GM23338 (cell line): ENCODE data around the gene ZP3. TPM values are rescaled to one million over a fixed set of nuclear protein-coding genes. Genes with fewer than 3 reads are reported as not detected.
"Not testable (repeated sequence)": the region's sequence is repeated elsewhere in the genome, so short reads cannot be mapped to it uniquely, and the experiment has no call there.

Experiments used
- ATAC-seq: fragments of 200-7000 bp; cut with Tn5 transposase; 3 replicates; pipeline ENCODE4 v1.9.1; 2020
- DNase-seq: peaks from one replicate; pipeline ENCODE4 v3.0.0-alpha.2; 2015; ENCODE audit warnings: low spot score
- H2AFZ ChIP-seq: fragments of 200-600 bp; sonication (generic); 2 replicates; pipeline ENCODE4 v1.8.0; 2016; ENCODE audit warnings: antibody characterized with exemption, mild to moderate bottlenecking, moderate library complexity
- H3F3A ChIP-seq: fragments of 200-600 bp; sonication (generic); replicated peaks from 2 replicates; pipeline ENCODE4 v1.8.0; 2017; ENCODE audit warnings: antibody characterized with exemption, mixed run types, low read depth
- H3K27ac ChIP-seq: fragments of 200-600 bp; sonication (generic); 2 replicates; pipeline ENCODE4 v1.6.1; 2016; ENCODE audit warnings: low read depth
- H3K27me3 ChIP-seq: fragments of 200-600 bp; sonication (generic); 2 replicates; pipeline ENCODE4 v1.8.0; 2016; ENCODE audit warnings: mild to moderate bottlenecking, mixed run types, moderate library complexity; ENCODE audit not compliant: insufficient read depth
- H3K36me3 ChIP-seq: fragments of 200-600 bp; sonication (generic); 2 replicates; pipeline ENCODE4 v1.8.0; 2016; ENCODE audit warnings: mild to moderate bottlenecking; ENCODE audit not compliant: insufficient read depth
- H3K4me1 ChIP-seq: fragments of 200-600 bp; sonication (generic); 2 replicates; pipeline ENCODE4 v1.8.0; 2016; ENCODE audit warnings: mild to moderate bottlenecking, moderate library complexity; ENCODE audit not compliant: insufficient read depth
- H3K4me2 ChIP-seq: fragments of 200-600 bp; sonication (generic); 2 replicates; pipeline ENCODE4 v1.7.1; 2017; ENCODE audit warnings: mixed run types
- H3K4me3 ChIP-seq: fragments of 200-600 bp; sonication (generic); 2 replicates; pipeline ENCODE4 v1.6.1; 2016; ENCODE audit warnings: mixed run types
- H3K79me2 ChIP-seq: fragments of 200-600 bp; sonication (generic); replicated peaks from 2 replicates; pipeline ENCODE4 v1.8.0; 2017; ENCODE audit warnings: mild to moderate bottlenecking; ENCODE audit not compliant: insufficient read depth
- H3K9me2 ChIP-seq: fragments of 200-600 bp; sonication (generic); 2 replicates; pipeline ENCODE4 v1.8.0; 2017; ENCODE audit not compliant: insufficient read depth
- H4K20me1 ChIP-seq: fragments of 200-600 bp; sonication (generic); replicated peaks from 2 replicates; pipeline ENCODE4 v1.8.0; 2017; ENCODE audit warnings: mild to moderate bottlenecking; ENCODE audit not compliant: insufficient read depth
- H3K27ac Mint-ChIP-seq: 2 replicates; pipeline ENCODE4 v1.8.0; 2020; ENCODE audit warnings: inconsistent platforms, mild to moderate bottlenecking, moderate library complexity, mixed read lengths
- H3K27me3 Mint-ChIP-seq: 3 replicates; pipeline ENCODE4 v1.8.0; 2022; ENCODE audit warnings: low read depth, mild to moderate bottlenecking, moderate library complexity, mixed read lengths, inconsistent platforms; ENCODE audit not compliant: insufficient read depth, poor library complexity
- H3K36me3 Mint-ChIP-seq: 3 replicates; pipeline ENCODE4 v1.8.0; 2021; ENCODE audit warnings: low read depth, mild to moderate bottlenecking, inconsistent platforms, moderate library complexity, mixed read lengths
- H3K4me1 Mint-ChIP-seq: 3 replicates; pipeline ENCODE4 v1.8.0; 2020; ENCODE audit warnings: mild to moderate bottlenecking, inconsistent platforms, mixed read lengths
- H3K4me3 Mint-ChIP-seq: 3 replicates; pipeline ENCODE4 v1.8.0; 2021; ENCODE audit warnings: moderate library complexity, mild to moderate bottlenecking, inconsistent platforms, mixed read lengths
- H3K9me3 Mint-ChIP-seq: 3 replicates; pipeline ENCODE4 v1.8.0; 2020; ENCODE audit warnings: moderate library complexity, mild to moderate bottlenecking, inconsistent platforms, mixed read lengths
- polyA plus RNA-seq: library from polyadenylated mRNA; unstranded; fragments of >200 nt; fragmentation: Nextera tagmentation; extraction: Ambion mirVana; gene quantifications from 2 replicates; pipeline ENCODE4 v1.2.1, GENCODE V29; 2016
- total RNA-seq: library from RNA; depleted of rRNA; stranded (reverse); fragments of >200 nt; shearing (Covaris generic); gene quantifications from 2 replicates; pipeline ENCODE4 v1.2.3, GENCODE V29; 2014
- TF ChIP-seq, protein P1 (sequence below), 2 experiments: fragments of 200-600 bp in 1 of 2; sonication (generic) in 1 of 2; conservative IDR thresholded peaks; 2 replicates each; pipeline versions ENCODE4 v1.5.1 to v1.6.1; 2016 to 2017; ENCODE audit warnings: antibody characterized with exemption in 2 of 2, low read depth in 2 of 2, mild to moderate bottlenecking in 2 of 2, moderate library complexity in 1 of 2

Gene ZP3
- total and polyA plus RNA-seq, 2 experiments from 2014 or later, result 5.1 to 9.6 TPM

DNA sequence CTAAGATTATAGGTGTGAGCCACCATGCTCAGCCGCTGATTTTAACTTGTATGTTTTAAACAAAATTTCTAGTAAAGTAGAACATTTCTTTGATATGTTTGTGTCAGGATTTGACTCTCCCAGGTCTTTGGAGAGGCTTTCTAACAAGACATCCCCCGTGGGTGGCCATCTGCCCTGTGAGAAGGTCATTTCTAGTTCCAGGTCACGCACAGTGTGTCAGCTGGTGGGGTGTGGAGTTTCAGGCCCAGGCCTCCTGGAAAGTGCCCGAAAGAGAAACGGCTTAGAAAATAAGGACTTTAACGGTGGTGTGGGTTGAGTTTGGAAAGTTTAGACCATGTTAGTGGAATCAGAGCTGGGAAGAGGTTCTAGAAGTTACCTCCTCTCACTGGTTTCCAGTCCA lies 48.3 kb downstream of the ZP3 start:
- not testable (repeated sequence) for H3K4me1 Mint-ChIP-seq, H3K4me1 ChIP-seq, H3K4me3 Mint-ChIP-seq, H3F3A ChIP-seq, H3K36me3 ChIP-seq, H3K9me3 Mint-ChIP-seq, H3K9me2 ChIP-seq, ATAC-seq, H3K36me3 Mint-ChIP-seq, DNase-seq, H3K27me3 ChIP-seq, H3K27ac Mint-ChIP-seq, H4K20me1 ChIP-seq, H3K79me2 ChIP-seq, H3K27me3 Mint-ChIP-seq, H3K4me2 ChIP-seq, H3K27ac ChIP-seq, H2AFZ ChIP-seq, H3K4me3 ChIP-seq

DNA sequence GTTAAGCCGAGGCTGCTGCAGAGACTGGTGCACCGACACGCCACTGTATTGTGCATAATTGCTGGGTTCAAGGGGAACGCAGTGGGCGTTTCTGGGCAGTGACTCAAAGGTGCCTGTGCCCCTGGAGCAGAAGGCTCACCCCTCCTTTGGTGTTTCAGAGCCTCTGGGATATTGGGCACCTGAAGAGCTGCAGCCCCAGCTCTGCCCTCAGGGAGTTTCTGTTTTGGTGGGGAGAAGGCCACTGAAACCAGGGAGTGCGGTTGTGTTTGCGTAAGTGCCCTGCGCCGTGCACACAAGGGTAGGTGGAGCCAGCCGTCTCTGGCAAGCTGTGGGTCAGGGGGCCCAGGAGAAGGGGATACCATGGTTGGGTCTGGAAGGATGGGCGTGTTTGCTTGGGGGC lies 51.5 kb downstream of the ZP3 start:
- H3K9me2 ChIP-seq, H3K27me3 Mint-ChIP-seq, H3K36me3 Mint-ChIP-seq, H3K4me3 Mint-ChIP-seq, H3F3A ChIP-seq, H3K4me2 ChIP-seq, H3K9me3 Mint-ChIP-seq, H2AFZ ChIP-seq, H3K36me3 ChIP-seq, H3K27ac Mint-ChIP-seq, DNase-seq, ATAC-seq, H3K79me2 ChIP-seq, H3K27ac ChIP-seq, H3K4me3 ChIP-seq, H3K4me1 ChIP-seq, H4K20me1 ChIP-seq, H3K4me1 Mint-ChIP-seq, H3K27me3 ChIP-seq: not testable (repeated sequence)

DNA sequence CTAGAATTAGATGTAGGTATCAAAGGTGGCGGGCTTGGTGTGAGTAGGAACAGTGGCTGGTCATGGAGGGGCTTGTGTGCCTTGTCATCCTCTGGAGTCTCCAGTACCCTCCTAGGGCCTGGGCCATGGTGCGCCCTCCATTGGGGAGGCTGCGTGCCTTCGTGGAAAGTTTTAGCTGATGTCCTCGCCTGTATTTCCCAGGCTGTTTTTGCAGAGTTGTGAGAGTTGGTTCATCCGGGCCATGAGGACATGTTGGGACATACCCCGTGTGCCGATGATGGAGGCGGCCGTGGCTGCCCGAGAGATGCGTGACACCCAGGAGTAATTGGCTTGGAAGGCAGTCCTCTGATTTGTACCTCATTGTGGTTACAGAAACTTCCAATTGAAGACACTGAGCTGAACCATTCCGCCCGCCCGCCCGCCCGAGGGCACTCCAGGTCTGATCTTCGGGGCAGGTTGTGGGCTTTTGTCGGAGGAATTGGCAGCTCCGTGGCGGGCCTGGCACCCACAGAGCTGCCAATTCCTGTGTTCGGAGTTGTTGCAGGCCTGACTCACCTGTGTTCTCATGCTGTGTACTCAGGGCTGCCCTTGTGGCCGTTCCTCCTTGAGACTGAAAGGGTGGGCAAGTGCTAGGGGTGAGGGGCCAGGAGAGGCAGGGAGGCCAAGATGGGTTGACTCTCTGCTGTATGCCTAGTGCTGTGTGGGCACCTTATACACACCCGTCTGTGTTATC lies 52.2 kb downstream of the ZP3 start:
- TF ChIP-seq, protein P1, sequence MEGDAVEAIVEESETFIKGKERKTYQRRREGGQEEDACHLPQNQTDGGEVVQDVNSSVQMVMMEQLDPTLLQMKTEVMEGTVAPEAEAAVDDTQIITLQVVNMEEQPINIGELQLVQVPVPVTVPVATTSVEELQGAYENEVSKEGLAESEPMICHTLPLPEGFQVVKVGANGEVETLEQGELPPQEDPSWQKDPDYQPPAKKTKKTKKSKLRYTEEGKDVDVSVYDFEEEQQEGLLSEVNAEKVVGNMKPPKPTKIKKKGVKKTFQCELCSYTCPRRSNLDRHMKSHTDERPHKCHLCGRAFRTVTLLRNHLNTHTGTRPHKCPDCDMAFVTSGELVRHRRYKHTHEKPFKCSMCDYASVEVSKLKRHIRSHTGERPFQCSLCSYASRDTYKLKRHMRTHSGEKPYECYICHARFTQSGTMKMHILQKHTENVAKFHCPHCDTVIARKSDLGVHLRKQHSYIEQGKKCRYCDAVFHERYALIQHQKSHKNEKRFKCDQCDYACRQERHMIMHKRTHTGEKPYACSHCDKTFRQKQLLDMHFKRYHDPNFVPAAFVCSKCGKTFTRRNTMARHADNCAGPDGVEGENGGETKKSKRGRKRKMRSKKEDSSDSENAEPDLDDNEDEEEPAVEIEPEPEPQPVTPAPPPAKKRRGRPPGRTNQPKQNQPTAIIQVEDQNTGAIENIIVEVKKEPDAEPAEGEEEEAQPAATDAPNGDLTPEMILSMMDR (conservative IDR thresholded peaks at IDR 0.05; ENCODE audit: low read depth in 2 of 2), result peak in 1 of 2 experiments; percentile 11; a peak in 1 of 4 replicates
- not testable (repeated sequence) for H3K4me3 ChIP-seq, H3K27me3 Mint-ChIP-seq, DNase-seq, H4K20me1 ChIP-seq, H3K4me3 Mint-ChIP-seq, H3F3A ChIP-seq, H3K36me3 ChIP-seq, H2AFZ ChIP-seq, H3K4me2 ChIP-seq, H3K27ac ChIP-seq, ATAC-seq, H3K4me1 ChIP-seq, H3K9me3 Mint-ChIP-seq, H3K4me1 Mint-ChIP-seq, H3K9me2 ChIP-seq, H3K27me3 ChIP-seq, H3K79me2 ChIP-seq, H3K36me3 Mint-ChIP-seq
- H3K27ac Mint-ChIP-seq, result peak overlapping the region; percentile 59; the same call in 1 of the 2 replicates

DNA sequence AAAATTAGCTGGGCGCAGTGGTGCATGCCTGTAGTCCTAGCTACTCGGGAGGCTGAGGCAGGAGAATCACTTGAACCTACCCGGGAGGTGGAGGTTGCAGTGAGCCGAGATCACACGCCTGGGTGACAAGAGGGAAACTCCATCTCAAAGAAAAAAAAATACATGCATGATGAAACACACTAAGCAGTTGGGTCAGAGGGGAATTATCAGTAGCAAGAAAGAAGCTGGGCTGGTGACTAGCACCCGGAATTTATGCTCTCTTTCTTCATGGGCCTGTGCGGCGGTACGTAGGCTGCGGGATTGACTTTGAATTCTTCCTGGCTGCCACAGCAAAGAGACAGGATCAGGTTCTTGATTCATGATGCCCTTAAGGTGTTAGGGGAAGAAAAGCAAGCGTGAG lies 54.9 kb downstream of the ZP3 start:
- H2AFZ ChIP-seq, H3K9me3 Mint-ChIP-seq, H3K4me1 ChIP-seq, H3K27me3 ChIP-seq, H3K27me3 Mint-ChIP-seq, H3K9me2 ChIP-seq, DNase-seq, H3K4me3 ChIP-seq, ATAC-seq, H3K4me2 ChIP-seq, H3F3A ChIP-seq, H3K79me2 ChIP-seq, H3K4me3 Mint-ChIP-seq, H3K27ac ChIP-seq, H4K20me1 ChIP-seq, H3K4me1 Mint-ChIP-seq, H3K36me3 ChIP-seq: not testable (repeated sequence)
- Mint-ChIP-seq H3K36me3 (peaks cover 18% of the 10 kb centered on the region), H3K27ac (peak overlapping the region; percentile 89; the same call in 1 of the 2 replicates)

DNA sequence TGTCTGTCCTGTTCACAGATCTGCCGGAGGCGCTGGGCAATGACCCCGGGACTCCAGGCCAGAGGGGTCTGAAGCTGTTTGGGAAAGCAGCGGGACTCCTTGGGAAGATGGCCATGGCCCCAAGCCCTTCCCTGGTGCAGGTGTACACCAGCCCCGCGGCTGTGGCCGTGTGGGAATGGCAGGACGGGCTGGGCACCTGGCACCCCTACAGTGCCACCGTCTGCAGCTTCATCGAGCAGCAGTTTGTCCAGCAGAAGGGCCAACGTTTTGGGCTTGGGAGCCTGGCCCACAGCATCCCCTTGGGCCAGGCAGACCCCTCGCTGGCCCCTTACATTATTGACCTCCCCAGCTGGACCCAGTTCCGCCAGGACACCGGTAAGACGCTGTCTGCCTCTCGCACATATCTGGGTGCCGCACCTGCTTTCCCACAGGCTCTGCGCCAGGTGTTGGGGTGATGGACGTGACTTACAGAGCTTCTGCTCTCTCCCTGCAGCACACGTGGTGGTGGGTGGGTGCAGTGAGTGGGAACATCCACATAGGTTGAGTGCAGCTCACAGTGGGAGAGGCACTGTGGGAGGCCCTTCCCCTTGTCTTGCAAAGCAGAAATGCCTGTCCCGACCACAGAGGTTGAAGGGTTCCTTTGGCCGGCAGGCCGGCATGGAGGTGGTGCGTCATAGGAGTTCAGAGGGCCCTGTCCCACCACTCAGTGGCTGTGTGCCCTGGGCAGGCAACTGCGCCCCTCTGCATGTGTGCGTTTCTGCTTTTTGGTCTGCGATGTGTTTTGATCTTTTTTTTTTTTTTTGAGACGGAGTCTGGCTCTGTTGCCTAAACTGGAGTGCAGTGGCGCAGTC lies 55.9 kb downstream of the ZP3 start:
- H2AFZ ChIP-seq, H3K27ac ChIP-seq, H3K27me3 Mint-ChIP-seq, DNase-seq, H4K20me1 ChIP-seq, H3K4me2 ChIP-seq, H3K4me3 ChIP-seq, H3K27me3 ChIP-seq, H3K4me1 ChIP-seq, H3K79me2 ChIP-seq, H3K36me3 ChIP-seq, H3K4me3 Mint-ChIP-seq, H3F3A ChIP-seq, H3K9me2 ChIP-seq, H3K9me3 Mint-ChIP-seq, H3K4me1 Mint-ChIP-seq: not testable (repeated sequence)
- ATAC-seq, result peak; percentile 78
- Mint-ChIP-seq H3K27ac (peak overlapping the region; percentile 78; the same call in 1 of the 2 replicates), H3K36me3 (peaks cover 18% of the 10 kb centered on the region)

DNA sequence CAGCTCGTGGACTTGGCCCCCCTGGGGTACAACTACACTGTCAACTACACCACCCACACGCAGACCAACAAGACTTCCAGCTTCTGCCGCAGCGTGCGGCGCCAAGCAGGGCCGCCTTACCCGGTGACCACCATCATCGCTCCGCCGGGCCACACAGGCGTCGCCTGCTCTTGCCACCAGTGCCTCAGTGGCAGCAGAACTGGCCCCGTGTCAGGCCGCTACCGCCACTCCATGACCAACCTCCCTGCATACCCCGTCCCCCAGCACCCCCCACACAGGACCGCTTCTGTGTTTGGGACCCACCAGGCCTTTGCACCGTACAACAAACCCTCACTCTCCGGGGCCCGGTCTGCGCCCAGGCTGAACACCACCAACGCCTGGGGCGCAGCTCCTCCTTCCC lies 57.9 kb downstream of the ZP3 start:
- not testable (repeated sequence) for H3K27me3 Mint-ChIP-seq, H3K79me2 ChIP-seq, H3F3A ChIP-seq, H3K9me2 ChIP-seq, H3K9me3 Mint-ChIP-seq, DNase-seq, H3K4me2 ChIP-seq, ATAC-seq, H3K27ac ChIP-seq, H3K4me1 ChIP-seq, H3K4me3 ChIP-seq, H3K4me3 Mint-ChIP-seq, H4K20me1 ChIP-seq, H3K36me3 ChIP-seq, H3K27ac Mint-ChIP-seq, H3K27me3 ChIP-seq, H2AFZ ChIP-seq
- Mint-ChIP-seq H3K36me3 (peaks cover 18% of the 10 kb centered on the region), H3K4me1 (peaks cover 11% of the 10 kb centered on the region)
